ENCODE measurements around the gene MAP1LC3B2. TPM values are rescaled to one million over a fixed set of nuclear protein-coding genes. Genes with fewer than 3 reads are reported as not detected.

Gene MAP1LC3B2
- total RNA-seq, 1 experiment from 2014 or later: 1.5 TPM

DNA sequence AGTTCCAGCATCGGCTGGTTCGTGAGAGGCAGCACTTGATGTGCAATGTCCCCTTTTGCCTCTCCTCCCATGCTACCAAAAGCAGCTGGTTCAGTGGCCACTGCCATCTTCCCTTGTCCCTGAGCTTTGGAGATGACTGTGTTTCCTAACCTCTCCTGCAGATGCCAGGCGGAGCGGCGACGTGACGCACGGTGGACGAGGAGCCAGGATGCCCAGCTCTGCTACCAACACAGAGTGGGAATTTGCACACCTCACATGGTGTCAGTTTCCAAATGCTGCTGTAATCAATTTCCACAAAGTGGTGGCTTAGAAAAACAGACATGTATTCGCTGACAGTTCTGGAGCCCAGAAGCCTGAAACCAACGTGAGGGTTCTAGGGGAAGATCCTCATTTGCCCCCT, 42.5 kb upstream of the MAP1LC3B2 start:
- H3K9me3 Mint-ChIP-seq: no peaks in the 10 kb centered on the region; a peak in 1 of 5 replicates
- Histone ChIP-seq H2BK5ac (ENCODE audit: insufficient read length, low read length) (no peak overlapping the region), H2AFZ (ENCODE audit: low read length) (no peak overlapping the region)

More for the DNA sequence above, 42.5 kb upstream of the MAP1LC3B2 start:
- H3K27me3 ChIP-seq (ENCODE audit: insufficient read depth, low read length): no peaks in the 10 kb centered on the region
- no peak overlapping the region for H4K91ac ChIP-seq (ENCODE audit: insufficient read length, low read depth, low read length)
- H3K18ac ChIP-seq (ENCODE audit: insufficient read length, low read depth, low read length): no peak overlapping the region
- no peak overlapping the region for H3K27ac Mint-ChIP-seq
- no peaks in the 10 kb centered on the region for H3K79me1 ChIP-seq (ENCODE audit: insufficient read depth, low read depth, low read length, poor library complexity, severe bottlenecking)
- H3K4me3 Mint-ChIP-seq: no peak overlapping the region
- H4K5ac ChIP-seq (ENCODE audit: insufficient read length, low read depth, low read length): no peak overlapping the region
- H3K23ac ChIP-seq (ENCODE audit: insufficient read length, low read depth, low read length): no peak overlapping the region
- no peak overlapping the region; the same call in 1 of the 2 replicates for H3K14ac ChIP-seq (ENCODE audit: insufficient read depth, low read length)
- no peak overlapping the region for H4K8ac ChIP-seq (replicated peaks; ENCODE audit: insufficient read length, low read depth, low read length)
- no peaks in the 10 kb centered on the region for H3K23me2 ChIP-seq (ENCODE audit: insufficient read length, low read depth, low read length, poor library complexity, severe bottlenecking)
- no peak overlapping the region for H2AK5ac ChIP-seq (ENCODE audit: insufficient read length, low read length)
- H3K36me3 Mint-ChIP-seq (ENCODE audit: insufficient read depth in 1 of 3, low read depth in 3 of 3): no peaks in the 10 kb centered on the region
- no peak overlapping the region for H3T11ph ChIP-seq (ENCODE audit: low read length)
- no peak overlapping the region for H3K27ac ChIP-seq (ENCODE audit: insufficient read length, low read depth, low read length)
- TF ChIP-seq, protein P1, sequence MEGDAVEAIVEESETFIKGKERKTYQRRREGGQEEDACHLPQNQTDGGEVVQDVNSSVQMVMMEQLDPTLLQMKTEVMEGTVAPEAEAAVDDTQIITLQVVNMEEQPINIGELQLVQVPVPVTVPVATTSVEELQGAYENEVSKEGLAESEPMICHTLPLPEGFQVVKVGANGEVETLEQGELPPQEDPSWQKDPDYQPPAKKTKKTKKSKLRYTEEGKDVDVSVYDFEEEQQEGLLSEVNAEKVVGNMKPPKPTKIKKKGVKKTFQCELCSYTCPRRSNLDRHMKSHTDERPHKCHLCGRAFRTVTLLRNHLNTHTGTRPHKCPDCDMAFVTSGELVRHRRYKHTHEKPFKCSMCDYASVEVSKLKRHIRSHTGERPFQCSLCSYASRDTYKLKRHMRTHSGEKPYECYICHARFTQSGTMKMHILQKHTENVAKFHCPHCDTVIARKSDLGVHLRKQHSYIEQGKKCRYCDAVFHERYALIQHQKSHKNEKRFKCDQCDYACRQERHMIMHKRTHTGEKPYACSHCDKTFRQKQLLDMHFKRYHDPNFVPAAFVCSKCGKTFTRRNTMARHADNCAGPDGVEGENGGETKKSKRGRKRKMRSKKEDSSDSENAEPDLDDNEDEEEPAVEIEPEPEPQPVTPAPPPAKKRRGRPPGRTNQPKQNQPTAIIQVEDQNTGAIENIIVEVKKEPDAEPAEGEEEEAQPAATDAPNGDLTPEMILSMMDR (conservative IDR thresholded peaks at IDR 0.05): no peak
- no peak overlapping the region for H2BK120ac ChIP-seq (ENCODE audit: low read depth, low read length, poor library complexity, severe bottlenecking)
- no peaks in the 10 kb centered on the region for H3K79me2 ChIP-seq (ENCODE audit: insufficient read depth, low read length)
- H3K4ac ChIP-seq (ENCODE audit: low read depth, low read length): no peak overlapping the region
- no peaks in the 10 kb centered on the region for H4K20me1 ChIP-seq (ENCODE audit: control insufficient read depth, insufficient read depth, insufficient read length)
- H3K9ac ChIP-seq (ENCODE audit: extremely low read depth, insufficient read length, low read length): no peak overlapping the region
- peaks cover 64% of the 10 kb centered on the region for H3K27me3 Mint-ChIP-seq (ENCODE audit: low read depth)
- WGBS (ENCODE audit: extremely low coverage, insufficient read length, low lambda C conversion rate): no CpG with 5 or more reads among the region's 11 CpGs
- H3K4me1 Mint-ChIP-seq: peaks cover 30 to 36% of the 10 kb centered on the region in 2 experiments
- H3K4me1 ChIP-seq (ENCODE audit: insufficient read depth, low read length): peaks cover 2% of the 10 kb centered on the region; the same call in 1 of the 2 replicates
- no peaks in the 10 kb centered on the region for H3K9me3 ChIP-seq (ENCODE audit: control insufficient read depth, low read depth, low read length)
- no peak overlapping the region for H2BK12ac ChIP-seq (ENCODE audit: insufficient read length, low read depth, low read length)
- H3K56ac ChIP-seq (ENCODE audit: insufficient read length, low read depth, low read length): no peak overlapping the region
- no peak overlapping the region for H3K4me2 ChIP-seq (ENCODE audit: insufficient read depth, insufficient read length, low read length)
- H2BK15ac ChIP-seq (ENCODE audit: low read depth, low read length): no peak overlapping the region
- DNase-seq: no peak
- no peak overlapping the region for H2BK20ac ChIP-seq (ENCODE audit: low read depth, low read length, poor library complexity, severe bottlenecking)
